GM19351 (cell line): ENCODE measurements around the gene CD1D.
"Not testable (repeated sequence)": the region's sequence is repeated elsewhere in the genome, so short reads cannot be mapped to it uniquely, and the experiment has no call there.

Experiments
- ATAC-seq: cut with Tn5 transposase; IDR thresholded peaks from one replicate; pipeline ENCODE4 v1.9.1; 2021; ENCODE audit warnings: mild to moderate bottlenecking, moderate library complexity; ENCODE audit not compliant: unreplicated experiment

The CD1D gene

GRCh38 chr1:158175915-158176314 lies 4.8 kb upstream of the CD1D start:
- ATAC-seq, result not testable (repeated sequence)

DNA sequence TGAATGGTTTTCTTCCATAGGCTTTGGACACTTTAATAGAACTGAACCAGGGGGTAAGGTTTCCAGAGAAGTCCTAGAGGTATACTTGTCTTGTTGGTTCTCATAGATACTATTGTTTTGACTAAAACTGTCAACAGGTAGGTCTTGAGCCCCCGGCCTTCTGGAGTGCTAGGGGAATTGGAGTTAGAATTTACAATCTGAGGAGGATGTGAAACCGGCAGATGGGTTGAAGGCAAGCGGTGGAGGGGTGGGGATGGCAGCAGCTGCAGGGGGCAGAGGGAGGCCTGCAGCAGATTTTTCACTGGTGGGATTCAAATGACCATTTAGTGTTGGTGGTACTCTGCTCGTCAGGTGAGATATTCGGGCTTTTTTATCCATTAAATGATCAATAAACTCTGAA lies 4.3 kb upstream of the CD1D start:
- no peak for ATAC-seq

GRCh38 chr1:158176849-158177699 lies 3.6 kb upstream of the CD1D start:
- not testable (repeated sequence) for ATAC-seq

GRCh38 chr1:158177700-158178450 lies 2.8 kb upstream of the CD1D start:
- no peak for ATAC-seq

DNA sequence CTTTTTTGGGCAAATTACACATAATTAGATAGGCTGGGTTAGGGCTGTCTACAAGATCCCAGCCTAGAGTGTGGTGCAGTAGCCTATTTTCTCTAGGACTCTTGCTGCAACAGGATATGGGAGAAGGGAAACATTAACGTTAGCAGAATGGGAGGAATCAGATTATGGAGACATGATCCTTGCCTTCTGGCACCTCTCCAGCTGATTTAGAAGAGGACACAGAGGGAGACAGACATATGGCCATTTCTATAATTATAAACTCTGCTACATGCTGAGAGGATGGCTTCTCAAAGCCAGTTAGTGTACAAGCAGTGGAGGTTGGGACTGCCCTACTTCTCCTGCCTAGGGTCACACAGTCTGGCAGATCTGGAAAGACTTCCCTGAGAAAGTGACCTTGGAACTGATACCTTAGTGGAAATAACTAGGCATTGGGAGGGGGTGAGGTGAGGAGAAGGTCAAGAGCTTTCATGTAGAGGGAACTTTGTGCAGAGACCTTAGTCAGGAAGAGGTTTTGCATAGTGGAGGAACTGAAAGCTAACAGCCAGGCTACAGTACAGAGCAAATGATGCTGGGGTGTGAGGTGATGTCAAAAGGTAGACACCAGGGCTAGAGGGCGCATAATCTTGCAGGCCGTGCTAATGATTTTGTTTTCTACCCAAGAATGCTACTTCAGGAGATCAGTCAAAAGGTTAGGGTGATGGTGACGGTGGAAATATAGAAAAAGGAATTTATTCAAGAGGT lies 1.2 kb upstream of the CD1D start:
- peak; percentile 91 for ATAC-seq

DNA sequence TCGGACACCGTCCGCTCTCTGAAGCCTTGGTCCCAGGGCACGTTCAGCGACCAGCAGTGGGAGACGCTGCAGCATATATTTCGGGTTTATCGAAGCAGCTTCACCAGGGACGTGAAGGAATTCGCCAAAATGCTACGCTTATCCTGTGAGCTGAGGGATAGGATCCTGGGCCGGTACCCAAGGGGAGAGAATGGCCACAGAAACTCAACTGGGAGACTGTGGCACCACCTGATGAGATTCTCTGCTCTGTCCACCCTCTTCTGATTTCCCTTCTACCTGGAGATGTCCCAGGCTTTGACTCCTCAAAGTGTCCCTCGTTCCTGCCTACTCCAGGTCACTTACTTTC lies 855 bp downstream of the CD1D start:
- ATAC-seq, result no peak

DNA sequence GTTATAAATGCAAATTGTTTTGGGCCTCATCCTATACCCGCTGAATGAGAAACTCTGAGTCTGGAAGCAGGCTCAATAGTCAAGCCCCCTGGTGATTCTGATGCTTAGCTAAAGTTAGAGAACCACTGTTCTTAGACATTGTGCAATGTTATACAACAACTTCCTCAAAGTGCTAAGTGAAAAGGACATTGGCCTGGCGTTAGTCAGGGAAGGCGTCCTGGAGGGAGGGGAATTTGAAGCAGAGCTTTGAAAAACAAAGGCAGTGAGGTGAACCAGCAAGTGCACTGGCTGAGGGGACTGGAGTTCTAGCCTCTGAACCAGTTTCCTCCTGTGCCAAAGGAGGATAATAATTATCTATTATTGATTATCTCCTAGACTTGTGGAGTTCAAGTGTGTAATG lies 5.1 kb downstream of the CD1D start:
- ATAC-seq, result no peak

DNA sequence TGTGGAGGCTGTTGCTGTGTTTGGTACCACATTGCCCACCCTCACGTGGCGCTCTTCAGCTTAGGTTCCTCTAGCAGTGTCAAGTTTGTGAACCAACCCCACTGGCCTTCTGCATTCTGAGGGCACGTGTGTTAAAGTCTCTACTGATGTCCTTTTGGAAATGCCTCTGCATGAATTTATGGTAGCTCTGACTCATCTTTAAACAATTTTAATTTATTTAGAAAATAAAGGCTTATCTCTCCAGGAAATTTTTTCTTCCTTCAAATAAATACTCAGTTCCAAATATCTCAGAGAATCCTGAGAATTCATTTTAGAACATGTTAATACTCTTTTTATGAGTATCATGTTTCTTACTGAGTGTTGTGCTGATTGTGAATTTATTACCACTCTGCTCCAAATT lies 5.5 kb downstream of the CD1D start:
- ATAC-seq, result no peak

DNA sequence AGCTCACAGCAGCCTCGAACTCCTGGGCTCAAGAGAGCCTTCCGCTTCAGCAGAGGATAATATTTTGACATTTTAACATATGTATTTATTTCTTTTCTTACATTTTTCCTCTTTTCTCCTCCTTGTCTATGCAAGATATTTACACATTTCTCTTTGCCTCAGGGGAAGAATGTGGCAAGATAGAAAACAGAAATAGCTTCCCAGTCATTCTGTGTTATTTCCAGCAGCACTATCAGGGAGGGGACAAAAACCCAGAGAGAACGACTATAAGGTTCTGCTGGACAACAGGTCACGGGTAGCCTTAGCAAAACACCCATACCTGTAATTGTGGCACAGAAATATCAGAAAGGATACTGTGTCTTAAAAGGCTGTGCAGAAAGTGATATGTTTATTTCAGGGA lies 7.9 kb downstream of the CD1D start:
- ATAC-seq, result no peak

DNA sequence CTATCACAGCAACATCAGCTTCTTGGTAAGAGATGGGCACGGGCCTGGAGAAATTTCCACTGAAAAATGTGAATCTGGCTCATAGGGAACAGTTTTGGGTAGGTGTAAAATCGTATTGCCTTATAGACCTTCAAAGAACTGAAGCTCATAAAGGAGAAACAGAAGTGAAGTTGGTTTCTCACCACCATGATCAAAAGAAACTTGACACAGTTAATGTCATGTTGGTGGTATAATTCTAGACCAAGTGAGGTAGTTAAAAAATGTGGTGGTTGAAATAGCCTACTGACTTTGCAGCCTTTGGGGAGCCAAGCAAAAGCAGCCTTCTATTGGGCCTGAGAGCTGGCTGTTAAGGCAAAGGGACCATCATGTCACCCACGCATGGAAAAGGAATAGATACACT lies 8.9 kb downstream of the CD1D start:
- no peak for ATAC-seq

DNA sequence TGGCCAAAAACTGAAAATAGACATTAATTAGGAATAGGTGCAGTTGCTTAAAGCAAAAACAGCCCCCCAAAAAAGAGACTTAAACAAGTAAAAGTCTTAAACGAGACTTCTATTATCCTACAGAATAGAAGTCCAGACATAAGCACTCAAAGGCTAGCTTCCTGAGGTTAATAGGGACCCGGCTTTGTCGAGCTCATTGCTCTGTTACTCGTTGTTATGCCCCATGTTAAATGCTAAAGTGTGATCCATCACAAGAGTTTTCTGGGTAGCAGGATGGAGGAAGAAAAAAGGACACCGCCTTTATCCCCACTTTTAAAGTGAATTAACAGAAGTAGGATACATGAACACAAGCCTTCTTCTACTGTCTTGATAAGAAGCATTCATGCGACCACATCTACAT lies 10.6 kb downstream of the CD1D start:
- no peak for ATAC-seq

DNA sequence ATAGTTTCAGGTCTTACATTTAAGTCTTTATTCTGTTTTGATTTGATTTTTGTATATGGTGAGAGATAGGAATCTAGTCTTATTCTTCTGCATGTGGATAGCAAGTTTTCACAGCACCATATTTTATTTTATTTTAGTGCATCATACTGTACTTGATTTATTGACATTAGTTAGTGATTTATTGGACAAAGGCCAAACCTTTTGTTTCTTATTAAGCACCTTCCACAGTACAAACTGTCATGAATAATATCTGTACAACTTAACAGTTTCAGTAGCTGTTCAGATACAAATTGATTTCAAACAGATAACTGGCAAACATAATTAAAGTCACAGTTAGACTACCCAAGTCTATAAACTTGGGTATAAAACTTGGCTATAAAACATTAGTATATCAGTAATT lies 15.8 kb downstream of the CD1D start:
- no peak for ATAC-seq

GRCh38 chr1:158199849-158200248 lies 19.2 kb downstream of the CD1D start:
- ATAC-seq, result no peak

GRCh38 chr1:158200527-158200926 lies 19.8 kb downstream of the CD1D start:
- no peak for ATAC-seq

DNA sequence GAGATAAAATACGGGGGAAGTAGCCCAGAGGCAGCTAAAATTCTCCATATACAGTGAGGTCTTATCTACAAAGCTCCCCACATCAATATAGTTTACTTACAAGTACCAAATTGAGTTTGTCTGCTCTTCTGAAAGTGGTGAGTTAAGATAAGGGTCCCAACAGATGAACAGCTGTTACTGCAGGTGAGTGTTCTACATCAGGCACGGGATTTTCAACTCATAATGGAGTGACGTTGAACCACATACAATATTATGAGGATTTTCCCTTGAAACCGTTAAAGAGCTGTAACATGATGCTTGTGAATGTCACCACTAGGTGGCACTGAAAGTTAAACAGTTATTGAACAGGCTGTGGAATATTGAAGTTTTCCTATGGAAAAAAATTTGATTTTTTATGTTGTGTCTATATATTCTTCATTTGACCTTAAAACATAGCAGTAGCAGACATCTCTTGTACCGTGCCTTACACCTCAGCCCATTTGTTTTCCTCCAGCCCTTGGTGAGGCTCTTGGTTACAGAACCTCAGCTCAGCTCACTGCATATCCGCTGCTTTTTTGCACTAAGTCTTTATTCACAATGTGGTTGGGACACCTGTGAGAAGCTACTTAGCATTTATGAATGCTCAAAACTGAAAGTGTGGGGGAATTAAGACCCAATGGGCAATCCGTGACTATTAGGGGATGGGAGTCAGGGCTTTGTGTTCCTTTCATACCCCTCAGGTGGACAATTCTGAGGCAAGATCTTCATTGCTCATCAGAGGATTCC lies 23.2 kb downstream of the CD1D start:
- peak; percentile 67 for ATAC-seq

GRCh38 chr1:158204458-158204827 lies 23.7 kb downstream of the CD1D start:
- no peak for ATAC-seq

- ATAC-seq, result no peak
Observed at GRCh38 chr1:158208586-158209116, 28.0 kb downstream of the CD1D start.

DNA sequence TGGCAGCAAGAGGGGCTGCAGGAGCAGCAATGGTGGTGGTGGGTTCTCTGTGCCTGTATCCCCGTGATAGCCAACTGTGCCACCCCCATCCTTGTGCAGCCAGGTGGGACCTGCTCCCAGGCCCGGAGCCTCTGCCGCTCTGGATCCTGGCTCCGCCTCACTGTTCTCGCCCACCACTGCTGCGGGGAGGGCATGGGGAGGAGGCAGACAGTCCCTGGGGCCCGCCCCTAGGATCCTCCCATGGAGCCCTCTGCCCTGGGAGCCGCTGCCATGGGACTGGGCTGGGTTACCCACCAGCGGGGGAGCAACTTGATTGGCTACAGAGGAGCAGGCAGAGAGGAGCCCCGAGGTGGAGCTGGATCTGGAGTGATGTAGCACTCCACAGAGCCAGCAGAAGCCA lies 31.6 kb downstream of the CD1D start:
- ATAC-seq, result no peak

DNA sequence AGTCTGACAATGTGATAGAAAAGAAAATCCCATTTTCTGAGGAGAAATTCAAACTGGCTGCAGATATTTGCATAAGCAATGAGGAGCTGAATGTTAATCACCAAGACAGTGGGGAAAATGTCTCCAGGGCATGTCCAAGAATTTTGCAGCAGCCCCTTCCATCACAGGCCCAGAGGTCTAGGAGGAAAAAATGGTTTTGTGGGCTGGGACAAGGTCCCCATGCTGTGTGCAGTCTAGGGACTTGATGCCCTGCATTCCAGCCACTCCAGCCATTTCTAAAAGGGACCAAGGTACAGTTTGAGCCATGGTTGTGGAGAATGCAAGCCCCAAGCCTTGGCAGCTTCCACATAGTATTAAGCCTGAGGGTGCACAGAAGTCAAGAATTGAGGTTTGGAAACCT lies 42.8 kb downstream of the CD1D start:
- ATAC-seq, result not testable (repeated sequence)

DNA sequence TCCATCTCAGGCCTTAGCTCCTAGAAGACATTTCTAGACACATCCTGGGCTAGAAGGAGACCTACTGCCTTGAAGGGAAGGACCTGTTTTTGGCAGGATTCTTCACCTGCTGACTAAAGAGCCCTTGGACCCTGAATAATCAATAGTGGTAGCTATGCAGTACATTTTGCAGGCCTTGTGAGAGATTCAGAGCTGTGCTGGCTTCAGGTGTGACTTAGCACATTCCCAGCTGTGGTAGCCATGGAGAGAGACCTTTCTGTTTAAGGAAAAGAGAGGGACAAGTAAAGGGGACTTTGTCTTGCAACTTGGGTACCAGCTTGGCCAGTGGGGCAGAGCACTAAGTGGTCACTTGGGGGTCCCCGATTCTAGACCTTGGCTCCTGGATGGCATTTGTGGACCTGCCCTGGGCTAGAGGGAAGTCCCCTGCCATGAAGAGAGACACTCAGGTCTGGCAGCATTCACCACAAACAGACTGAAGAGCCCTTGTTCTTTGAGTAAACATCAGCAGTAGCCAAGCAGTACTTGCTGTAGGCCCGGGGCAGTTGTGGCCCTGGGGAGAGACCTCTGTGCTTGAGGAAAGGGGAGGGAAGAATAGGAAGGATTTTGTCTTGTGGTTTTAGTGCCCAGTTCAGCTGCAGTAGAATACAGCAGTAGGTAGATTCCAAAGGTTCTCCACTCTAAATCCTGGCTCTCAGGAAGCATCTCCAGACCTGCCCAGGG lies 47.4 kb downstream of the CD1D start:
- no peak for ATAC-seq
